Activated T-helper 1 cell treated with Interleukin-2 at 50 U/mL for 16 hours (primary cell): Measurements from ENCODE around the gene BCAN.
A peak's percentile ranks its signal among the peaks of the same experiment; 100 is the strongest.
"Not testable (repeated sequence)": the region's sequence is repeated elsewhere in the genome, so short reads cannot be mapped to it uniquely, and the experiment has no call there.

Source experiments
- DNase-seq: peaks from one replicate; pipeline ENCODE4 v3.0.0-alpha.2; 2020; ENCODE audit warnings: low read depth

Gene BCAN

DNA sequence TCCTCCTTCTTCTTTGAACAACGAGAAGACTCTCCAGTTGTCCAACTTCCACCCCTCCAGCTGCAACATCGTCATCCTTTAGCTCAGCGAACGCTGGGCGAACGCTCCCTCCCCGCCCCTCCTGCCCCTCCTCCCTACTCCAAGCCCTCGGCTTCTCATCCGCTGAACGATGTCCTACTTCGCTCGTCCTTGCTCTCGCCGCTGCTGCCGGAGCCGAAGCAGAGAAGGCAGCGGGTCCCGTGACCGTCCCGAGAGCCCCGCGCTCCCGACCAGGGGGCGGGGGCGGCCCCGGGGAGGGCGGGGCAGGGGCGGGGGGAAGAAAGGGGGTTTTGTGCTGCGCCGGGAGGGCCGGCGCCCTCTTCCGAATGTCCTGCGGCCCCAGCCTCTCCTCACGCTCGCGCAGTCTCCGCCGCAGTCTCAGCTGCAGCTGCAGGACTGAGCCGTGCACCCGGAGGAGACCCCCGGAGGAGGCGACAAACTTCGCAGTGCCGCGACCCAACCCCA lies at the start of gene BCAN:
BCAN (plus strand) TSS at position 357 of the 504 bp plus-strand sequence. CDS start 3,938 bp downstream, outside the sequence.
- DNase-seq = no peak

DNA sequence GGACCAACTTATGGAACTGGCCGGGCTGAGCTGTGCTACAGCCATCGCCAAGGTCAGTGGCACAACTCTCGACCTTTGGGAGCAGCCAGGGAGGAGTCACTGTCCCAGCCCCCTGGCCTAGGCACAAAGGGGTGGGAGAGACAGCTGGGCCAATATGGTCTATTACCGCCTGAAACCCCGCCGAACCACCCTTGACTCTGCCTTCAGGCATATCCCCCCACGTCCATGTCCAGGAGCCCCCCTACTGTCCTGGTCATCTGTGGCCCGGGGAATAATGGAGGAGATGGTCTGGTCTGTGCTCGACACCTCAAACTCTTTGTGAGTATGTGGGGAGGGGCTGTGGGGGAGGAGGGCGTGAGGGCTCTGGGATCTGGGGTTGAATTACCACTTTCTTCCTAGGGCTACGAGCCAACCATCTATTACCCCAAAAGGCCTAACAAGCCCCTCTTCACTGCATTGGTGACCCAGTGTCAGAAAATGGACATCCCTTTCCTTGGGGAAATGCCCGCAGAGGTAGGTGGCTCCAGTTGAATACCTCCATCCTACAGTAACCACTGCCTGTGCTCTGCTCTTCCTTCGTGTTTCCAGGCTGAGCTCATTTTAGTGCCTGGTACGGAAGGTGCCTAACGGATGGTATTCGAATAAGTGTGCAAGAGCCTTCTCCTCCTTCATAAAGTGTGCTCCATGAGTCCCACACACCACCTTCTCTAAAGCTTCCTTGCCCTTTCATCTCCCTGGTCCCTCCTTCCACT lies 49.6 kb upstream of the BCAN start:
- DNase-seq = no peak

DNA sequence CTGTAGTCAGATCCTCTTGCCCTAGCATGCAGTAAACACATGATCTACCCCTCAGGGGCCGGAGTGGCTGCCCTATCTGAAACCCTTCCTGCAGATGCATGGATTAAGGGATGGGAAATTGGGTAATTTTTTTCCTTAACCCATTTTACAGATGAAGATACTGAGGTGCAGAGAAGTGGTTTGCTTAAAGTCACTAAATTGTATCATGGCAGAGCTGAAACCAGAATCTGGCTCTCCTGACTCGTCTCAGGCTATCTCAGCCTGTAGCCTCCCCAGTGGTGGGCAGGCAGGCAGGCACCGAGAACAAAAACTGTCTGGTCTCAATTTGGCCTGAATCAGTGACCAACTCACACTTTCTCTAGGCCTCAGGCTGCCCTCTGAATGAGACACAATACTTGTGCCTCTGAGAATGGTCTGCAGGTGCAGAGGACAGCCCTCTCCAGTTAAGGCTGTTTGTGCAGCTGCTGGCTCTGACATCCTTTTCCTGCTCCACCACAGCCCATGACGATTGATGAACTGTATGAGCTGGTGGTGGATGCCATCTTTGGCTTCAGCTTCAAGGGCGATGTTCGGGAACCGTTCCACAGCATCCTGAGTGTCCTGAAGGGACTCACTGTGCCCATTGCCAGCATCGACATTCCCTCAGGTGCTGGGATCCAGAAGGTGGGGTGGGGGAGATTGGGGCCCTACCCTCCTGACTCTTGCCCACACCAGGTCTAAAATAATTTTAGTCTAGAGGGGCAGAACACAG lies 48.8 kb upstream of the BCAN start:
- no peak for DNase-seq

GRCh38 chr1:156593661-156593989 lies 48.3 kb upstream of the BCAN start:
- DNase-seq = no peak

DNA sequence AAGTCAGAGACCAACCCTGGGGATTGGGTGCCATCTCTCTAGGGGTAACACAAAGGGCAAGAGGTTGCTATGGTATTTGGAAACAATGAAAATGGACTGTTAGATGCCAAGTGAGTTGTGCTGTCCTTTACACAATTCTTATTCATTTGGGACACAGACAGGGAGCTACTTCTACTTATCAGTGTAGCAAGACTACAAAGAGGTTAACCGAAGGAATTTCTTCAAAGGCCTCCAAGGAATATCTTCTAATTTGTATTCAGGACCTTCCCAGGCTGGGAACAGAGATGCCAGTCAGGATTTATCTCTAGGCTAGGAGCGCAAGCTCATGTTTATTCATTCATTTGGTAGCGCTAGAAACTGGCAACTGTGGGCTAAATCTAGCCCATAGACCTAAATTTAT lies 47.7 kb upstream of the BCAN start:
- no peak for DNase-seq

- DNase-seq = no peak
Measured at GRCh38 chr1:156595016-156595415, 46.9 kb upstream of the BCAN start.

- DNase-seq = no peak
Measured at GRCh38 chr1:156596426-156596825, 45.5 kb upstream of the BCAN start.

DNA sequence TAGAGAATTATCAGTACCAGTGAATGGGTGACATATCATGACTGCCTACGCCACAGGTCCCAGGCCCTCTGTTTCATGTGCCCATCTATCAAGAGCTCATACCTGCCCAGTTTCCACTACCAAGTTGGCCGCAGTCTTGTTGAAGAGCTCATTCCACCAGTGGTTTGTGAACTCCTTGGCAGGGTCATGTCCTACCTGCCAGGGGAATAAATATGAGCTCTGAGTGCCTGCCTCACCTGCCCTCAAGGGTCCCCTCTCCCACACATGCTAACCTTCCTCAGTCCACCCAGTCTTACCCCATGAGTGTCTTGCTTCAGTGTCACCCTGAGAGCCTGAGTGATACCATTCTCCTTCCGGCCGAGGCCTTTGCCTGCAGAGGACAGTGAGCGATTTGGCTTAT lies 43.8 kb upstream of the BCAN start:
- DNase-seq = no peak

DNA sequence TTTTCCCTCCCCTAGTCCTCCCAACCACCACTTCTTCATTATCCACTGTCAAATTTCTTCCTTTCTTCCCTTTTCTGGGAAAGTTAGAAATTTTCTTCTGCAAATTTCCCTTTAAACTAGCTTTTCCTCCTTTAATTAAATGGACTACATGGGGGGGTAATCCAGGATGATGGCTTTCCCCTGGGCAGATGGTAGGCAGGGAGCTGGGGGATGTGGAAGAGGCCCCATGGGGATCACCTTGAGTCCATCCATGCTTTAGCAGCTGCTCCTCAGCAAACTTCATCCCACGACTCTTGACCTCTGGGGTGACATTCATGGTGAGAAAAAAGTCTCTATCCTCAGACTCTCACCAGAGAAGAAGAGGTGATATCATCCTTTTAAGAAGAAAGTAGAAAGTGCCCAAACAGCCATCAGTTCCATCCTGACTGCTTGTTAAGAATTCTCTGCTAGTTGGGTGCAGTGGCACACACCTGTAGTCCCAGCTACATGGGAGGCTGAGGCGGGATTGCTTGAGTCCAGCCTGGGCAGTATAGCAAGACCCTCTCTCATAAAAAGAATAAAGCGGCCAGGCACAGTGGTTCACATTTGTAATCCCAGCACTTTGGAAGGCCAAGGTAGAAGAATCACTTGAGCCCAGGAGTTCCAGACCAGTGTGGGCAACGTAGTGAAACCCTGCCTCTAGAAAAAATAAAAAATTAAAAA lies 43.0 kb upstream of the BCAN start:
- no peak for DNase-seq

- DNase-seq = no peak
Measured at GRCh38 chr1:156599811-156600210, 42.1 kb upstream of the BCAN start.

GRCh38 chr1:156600733-156601121 lies 41.2 kb upstream of the BCAN start:
- DNase-seq = no peak

DNA sequence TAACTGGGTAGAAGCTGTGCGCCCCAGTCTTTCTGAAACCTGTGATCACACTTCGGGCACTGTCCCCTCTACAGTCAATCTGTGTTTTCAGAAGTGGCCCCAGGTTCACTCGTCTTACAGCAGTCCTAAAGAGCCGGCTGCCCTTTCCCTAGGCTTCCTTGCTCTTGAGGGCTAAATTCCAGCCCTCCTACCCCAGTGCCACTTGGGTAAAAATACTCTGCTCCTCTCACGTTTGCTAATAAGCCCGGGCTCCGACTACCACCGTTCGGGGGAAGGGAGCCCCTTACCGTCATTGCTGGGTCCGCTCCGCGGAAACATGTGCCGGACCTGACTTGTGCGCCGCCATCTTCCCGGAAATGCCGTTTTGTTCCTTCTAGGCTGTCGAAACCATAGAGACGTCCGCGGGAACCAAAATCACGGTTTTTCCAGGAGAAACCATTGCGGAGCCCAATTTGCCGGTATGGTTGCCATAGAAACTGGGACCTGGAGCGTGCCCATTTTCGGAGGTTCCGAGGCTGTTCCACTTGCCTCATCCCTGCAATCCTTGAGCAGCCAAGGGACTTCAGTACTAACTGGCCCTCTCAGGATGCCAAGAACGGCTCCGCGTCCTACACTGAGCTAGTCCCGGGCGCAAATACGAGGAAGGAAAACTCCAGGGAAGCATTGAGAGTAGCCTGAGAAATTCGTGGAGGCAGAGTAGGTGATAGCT lies 40.6 kb upstream of the BCAN start, which contains the start of gene GPATCH4:
GPATCH4 (minus strand) TSS at position 358 of the 709 bp plus-strand sequence.
- peak; percentile 63 for DNase-seq

DNA sequence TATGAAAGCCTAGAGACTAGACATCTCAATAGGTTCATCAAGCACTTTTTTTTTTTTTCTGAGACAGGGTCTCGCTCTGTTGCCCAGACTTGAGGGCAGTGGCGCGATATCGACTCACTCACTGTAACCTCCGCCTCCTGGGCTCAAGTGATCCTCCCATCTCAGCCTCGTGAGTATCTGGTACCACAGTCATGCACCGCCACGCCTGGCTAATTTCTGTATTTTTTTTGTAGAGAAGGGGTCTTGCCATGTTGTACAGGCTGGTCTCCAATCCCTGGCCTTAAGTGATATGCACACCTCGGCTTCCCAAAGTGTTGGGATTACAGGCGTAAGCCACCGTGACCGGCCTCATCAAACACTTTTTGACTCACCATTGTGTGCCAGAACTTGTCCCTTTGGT lies 40.0 kb upstream of the BCAN start:
- DNase-seq = no peak

DNA sequence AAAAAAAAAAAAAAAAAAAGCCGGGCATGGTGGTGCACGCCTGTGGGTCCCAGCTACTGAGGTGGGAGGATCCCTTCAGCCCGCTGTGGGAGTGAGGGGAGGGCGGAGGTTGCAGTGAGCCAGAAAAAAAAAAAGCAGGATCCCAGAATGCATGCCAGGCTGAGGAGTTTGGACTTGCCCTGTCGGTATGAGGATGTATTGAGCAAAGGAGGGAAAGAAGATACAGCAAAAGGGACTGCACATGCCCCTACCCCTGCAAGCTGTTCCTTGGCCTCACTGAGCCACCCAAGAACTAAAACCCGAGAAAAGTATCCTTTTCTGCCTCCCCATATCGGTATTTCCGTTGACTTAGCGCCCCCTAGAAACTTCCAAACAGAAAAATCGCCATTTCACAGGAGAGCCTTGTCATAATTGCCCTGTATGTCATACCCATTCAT lies 39.3 kb upstream of the BCAN start:
- no peak for DNase-seq

GRCh38 chr1:156607344-156607743 lies 34.6 kb upstream of the BCAN start:
- DNase-seq = not testable (repeated sequence)

DNA sequence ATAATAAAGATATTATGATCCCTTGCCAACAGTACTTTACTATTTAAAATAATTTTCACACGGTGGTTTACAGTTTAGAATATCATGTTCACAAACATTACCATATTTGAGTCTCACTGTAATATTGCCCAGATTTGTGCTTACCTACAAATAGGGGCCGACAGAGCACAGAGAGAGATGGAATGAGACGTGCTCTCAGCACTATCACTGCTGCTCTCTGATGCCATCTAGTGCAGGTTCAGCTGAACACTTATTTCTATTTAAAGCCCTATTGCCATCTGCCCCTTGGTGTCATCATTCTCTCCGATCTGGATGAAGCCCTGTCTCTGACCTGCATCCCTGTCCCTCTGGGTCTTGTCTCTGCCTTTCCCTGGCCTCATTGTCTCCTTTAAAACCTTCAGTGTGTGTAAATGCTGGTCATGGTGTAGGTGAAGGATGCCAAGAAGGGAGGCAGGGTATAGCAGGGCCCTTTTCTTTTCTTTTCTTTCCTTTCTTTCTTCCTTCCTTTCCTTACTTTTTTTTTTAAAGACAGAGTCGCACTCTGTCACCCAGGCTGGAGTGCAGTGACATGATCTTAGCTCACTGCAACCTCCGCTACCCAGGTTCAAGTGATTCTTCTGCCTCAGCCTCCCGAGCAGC lies 33.8 kb upstream of the BCAN start:
- DNase-seq = peak; percentile 36

DNA sequence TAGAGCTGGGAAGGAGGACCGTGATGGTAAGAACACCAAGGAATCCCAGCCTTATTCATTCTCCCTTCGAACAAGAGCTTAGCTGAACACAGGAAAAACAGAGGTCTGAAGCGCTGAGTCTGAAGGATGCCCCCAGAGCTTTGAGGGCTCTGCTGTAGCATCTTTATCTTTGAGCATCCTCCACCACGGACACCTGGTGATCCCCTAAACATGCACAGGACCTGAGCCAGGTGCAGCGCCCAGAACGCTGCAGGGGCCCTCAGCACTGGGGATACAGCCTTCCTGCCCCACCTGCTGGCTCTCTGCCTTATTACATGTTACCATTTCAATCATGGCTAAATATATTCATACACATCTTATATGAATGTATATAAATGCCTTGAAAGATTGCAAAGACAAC lies 32.9 kb upstream of the BCAN start:
- DNase-seq = peak; percentile 33

- not testable (repeated sequence) for DNase-seq
Measured at GRCh38 chr1:156610072-156610471, 31.8 kb upstream of the BCAN start.

- no peak for DNase-seq
Measured at GRCh38 chr1:156612666-156613065, 29.3 kb upstream of the BCAN start.

- DNase-seq = no peak
Measured at GRCh38 chr1:156615946-156616345, 26.0 kb upstream of the BCAN start.

- DNase-seq = no peak
Measured at GRCh38 chr1:156616463-156616862, 25.5 kb upstream of the BCAN start.
